Thyroid gland (tissue), 4 donors: ENCODE data around the gene GNL3.

Experiments used
- POLR2A ChIP-seq, 2 donors: fragments of 450-650 bp; IDR thresholded peaks; one replicate each; pipeline ENCODE4 v1.6.1; 2017; ENCODE audit warnings: antibody characterized with exemption in 2 of 2, mild to moderate bottlenecking in 2 of 2, moderate library complexity in 1 of 2
- TF ChIP-seq, protein P1 (sequence below), 6 experiments: fragments of 200-600 bp in 3 of 6; fragments of 450-650 bp in 3 of 6; sonication (generic) in 3 of 6; IDR thresholded peaks; one replicate each; pipeline ENCODE4 v1.5.1; 2016 to 2019; ENCODE audit warnings: antibody characterized with exemption in 6 of 6, mild to moderate bottlenecking in 2 of 6, inconsistent platforms in 1 of 6, moderate library complexity in 1 of 6

DNA sequence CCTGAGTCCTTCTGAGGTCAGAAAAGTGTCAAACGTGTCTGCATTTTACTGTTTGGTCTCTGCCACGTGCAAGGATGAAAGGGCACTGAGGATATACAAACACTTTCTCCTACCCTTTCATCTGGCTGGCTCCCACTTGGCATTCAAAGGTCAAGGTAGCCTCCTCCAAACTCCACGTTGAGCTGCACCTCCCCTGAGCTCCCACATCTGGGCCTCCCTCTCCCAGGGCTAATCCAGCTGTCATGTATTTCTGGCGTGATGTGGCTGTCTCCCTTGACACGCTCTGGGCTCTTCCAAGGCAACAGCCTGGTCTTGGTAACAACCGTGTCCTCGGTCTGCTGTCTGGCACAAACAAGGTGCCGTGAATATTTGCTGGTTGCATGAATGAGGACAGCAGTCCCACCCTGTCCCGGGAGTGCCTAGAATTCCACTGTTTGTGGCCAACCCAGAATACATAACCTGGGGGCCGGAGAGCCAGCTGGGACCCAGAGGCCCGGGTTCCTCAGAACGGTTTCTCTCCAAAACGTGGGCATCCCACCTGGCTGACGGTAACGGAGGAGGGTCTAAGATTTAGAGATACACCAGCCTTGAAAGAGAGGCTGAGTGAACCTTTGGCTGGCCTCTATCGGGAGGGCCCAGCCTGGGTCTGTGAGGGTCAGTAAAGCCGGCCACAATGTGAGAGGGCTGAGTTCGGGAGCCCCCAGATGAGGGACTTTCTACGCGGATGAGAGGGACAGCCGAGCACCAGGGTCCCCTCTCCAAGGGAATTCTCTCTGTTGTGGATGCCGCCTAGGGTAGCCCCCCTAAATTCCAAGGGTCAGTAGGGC is 19.0 kb downstream of the GNL3 start:
- TF ChIP-seq, protein P1, sequence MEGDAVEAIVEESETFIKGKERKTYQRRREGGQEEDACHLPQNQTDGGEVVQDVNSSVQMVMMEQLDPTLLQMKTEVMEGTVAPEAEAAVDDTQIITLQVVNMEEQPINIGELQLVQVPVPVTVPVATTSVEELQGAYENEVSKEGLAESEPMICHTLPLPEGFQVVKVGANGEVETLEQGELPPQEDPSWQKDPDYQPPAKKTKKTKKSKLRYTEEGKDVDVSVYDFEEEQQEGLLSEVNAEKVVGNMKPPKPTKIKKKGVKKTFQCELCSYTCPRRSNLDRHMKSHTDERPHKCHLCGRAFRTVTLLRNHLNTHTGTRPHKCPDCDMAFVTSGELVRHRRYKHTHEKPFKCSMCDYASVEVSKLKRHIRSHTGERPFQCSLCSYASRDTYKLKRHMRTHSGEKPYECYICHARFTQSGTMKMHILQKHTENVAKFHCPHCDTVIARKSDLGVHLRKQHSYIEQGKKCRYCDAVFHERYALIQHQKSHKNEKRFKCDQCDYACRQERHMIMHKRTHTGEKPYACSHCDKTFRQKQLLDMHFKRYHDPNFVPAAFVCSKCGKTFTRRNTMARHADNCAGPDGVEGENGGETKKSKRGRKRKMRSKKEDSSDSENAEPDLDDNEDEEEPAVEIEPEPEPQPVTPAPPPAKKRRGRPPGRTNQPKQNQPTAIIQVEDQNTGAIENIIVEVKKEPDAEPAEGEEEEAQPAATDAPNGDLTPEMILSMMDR (IDR thresholded peaks at IDR 0.05), result no peak
- TF ChIP-seq POLR2A (IDR thresholded peaks at IDR 0.05), result peak in 1 of 2 donors; percentile 0
